AG04449 (cell line): ENCODE data around the gene SASH1.

Experiments
- CTCF ChIA-PET: fragments of 350-600 bp; formaldehyde crosslinking; extraction: SDS; loops from one replicate; lab custom pipeline; 2021; ENCODE audit warnings: antibody characterized with exemption; lab: Yijun Ruan, JAX
- POLR2A ChIA-PET: fragments of 400-600, 350-600 bp; formaldehyde crosslinking; extraction: SDS; loops from one replicate; lab custom pipeline; 2020; ENCODE audit warnings: antibody characterized with exemption, inconsistent platforms; lab: Yijun Ruan, JAX
- DNase-seq: peaks from one replicate; pipeline ENCODE4 v3.0.0-alpha.2; 2010; ENCODE audit warnings: low read depth, low spot score
- H3K4me3 ChIP-seq: 2 replicates; pipeline ENCODE4 v1.5.1; 2011; ENCODE audit warnings: low read depth, mild to moderate bottlenecking, control low read depth, low read length
- CTCF ChIP-seq: IDR thresholded peaks from one replicate; pipeline ENCODE4 v1.5.1; 2011; ENCODE audit warnings: mild to moderate bottlenecking, moderate library complexity, low read length, control low read depth, inconsistent platforms; ENCODE audit not compliant: insufficient read depth; ENCODE audit errors: missing control alignments

SASH1 gene

GRCh38 chr6:148524976-148525375 lies 182.3 kb downstream of the SASH1 start:
- TF ChIP-seq CTCF: no peak
- H3K4me3 ChIP-seq: peak overlapping the region; percentile 2
- ChIA-PET CTCF (interaction anchor here (1.0 to 2.0 kb wide), 2 partner anchors 11 to 348 kb away, joined by 3 to 4 read pairs; no protein-coding TSS in a partner anchor), POLR2A (interaction anchor here (2.4 kb wide), 1 partner anchor 16 kb away, joined by 8 read pairs; no protein-coding TSS in a partner anchor)
- no peak for DNase-seq

- POLR2A ChIA-PET: no interaction called here
- no peak for TF ChIP-seq CTCF
- CTCF ChIA-PET: interaction anchor here (1.0 kb wide), 1 partner anchor 349 kb away, joined by 3 read pairs; no protein-coding TSS in a partner anchor
- no peak for DNase-seq
- H3K4me3 ChIP-seq: no peak overlapping the region
Observed at GRCh38 chr6:148525453-148525852, 182.8 kb downstream of the SASH1 start.

DNA sequence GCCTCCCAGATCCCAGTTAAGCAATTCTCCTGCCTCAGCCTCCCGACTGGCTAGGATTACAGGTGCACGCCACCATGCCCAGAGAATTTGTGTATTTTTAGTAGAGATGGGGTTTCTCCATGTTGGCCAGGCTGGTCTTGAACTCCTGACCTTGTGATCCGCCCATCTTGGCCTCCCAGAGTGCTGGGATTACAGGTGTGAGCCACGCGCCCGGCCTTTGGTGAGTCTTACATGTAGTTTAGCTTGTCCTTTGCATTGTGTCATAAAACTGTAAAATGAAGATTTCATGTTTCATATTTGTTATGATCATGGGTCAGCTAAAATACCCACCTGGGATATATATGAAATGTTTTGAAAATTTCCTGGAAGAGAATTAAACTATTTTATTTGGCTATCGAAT lies 183.5 kb downstream of the SASH1 start:
- no peak for TF ChIP-seq CTCF
- ChIA-PET CTCF (interaction anchor here (0.6 to 4.5 kb wide), 5 partner anchors 34 to 448 kb away, joined by 3 to 22 read pairs (median 3); no protein-coding TSS in a partner anchor), POLR2A (no interaction called here)
- no peak overlapping the region for H3K4me3 ChIP-seq
- no peak for DNase-seq

GRCh38 chr6:148528292-148528691 lies 185.7 kb downstream of the SASH1 start:
- POLR2A ChIA-PET: no interaction called here
- CTCF ChIA-PET: interaction anchor here (0.9 to 4.5 kb wide), 8 partner anchors 16 to 351 kb away, joined by 3 to 22 read pairs (median 4); no protein-coding TSS in a partner anchor
- no peak overlapping the region for H3K4me3 ChIP-seq
- no peak for DNase-seq
- TF ChIP-seq CTCF: peak; percentile 13

DNA sequence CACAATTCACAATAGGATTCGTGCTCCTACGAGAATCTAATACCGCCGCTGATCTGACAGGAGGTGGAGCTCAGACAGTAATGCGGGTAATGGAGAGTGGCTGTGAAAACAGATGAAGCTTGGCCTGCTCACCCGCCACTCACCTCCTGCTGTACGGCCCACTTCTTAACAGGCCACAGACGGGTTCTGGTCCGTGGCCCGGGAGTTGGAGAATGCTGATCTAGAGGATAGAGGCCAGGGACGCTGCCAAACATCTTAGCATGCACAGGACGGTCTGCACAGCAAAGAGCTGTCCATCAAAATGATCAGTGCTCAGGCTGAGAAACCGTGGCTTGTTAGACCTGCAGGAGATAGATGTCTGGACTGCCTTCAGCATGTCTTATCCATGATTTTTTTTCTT lies 186.4 kb downstream of the SASH1 start:
- DNase-seq: no peak
- no peak overlapping the region for H3K4me3 ChIP-seq
- TF ChIP-seq CTCF: no peak
- ChIA-PET CTCF (interaction anchor here (1.1 to 4.5 kb wide), 6 partner anchors 16 to 348 kb away, joined by 3 to 22 read pairs (median 4); no protein-coding TSS in a partner anchor), POLR2A (no interaction called here)

GRCh38 chr6:148530394-148530953 lies 187.8 kb downstream of the SASH1 start:
- POLR2A ChIA-PET: interaction anchor here (0.5 to 1.2 kb wide), 4 partner anchors 21 to 819 kb away, joined by 3 to 10 read pairs (median 4); partner anchors contain the start of gene SASH1
- DNase-seq: peak; percentile 94

More at GRCh38 chr6:148530394-148530953, 187.8 kb downstream of the SASH1 start:
- peak overlapping the region; percentile 42 for H3K4me3 ChIP-seq
- no peak for TF ChIP-seq CTCF
- CTCF ChIA-PET: interaction anchor here (1.0 to 4.5 kb wide), 5 partner anchors 9 to 353 kb away, joined by 3 to 22 read pairs (median 5); no protein-coding TSS in a partner anchor
